Tibial artery (tissue), 4 donors: ENCODE data around the gene XIRP1.

Experiments
- DNase-seq, 2 donors: peaks; one replicate each; pipeline ENCODE4 v3.0.0-alpha.2; 2019
- H3K27ac ChIP-seq, 2 donors: fragments of 200-600 bp; sonication (generic) in 1 of 2; 1 replicate in 1 of 2; 2 replicates in 1 of 2; pipeline ENCODE4 v1.5.1; 2018 to 2019; ENCODE audit warnings: mild to moderate bottlenecking in 1 of 2
- H3K27me3 ChIP-seq, 2 donors: fragments of 200-600 bp; sonication (generic) in 1 of 2; one replicate each; pipeline versions ENCODE4 v1.5.1 to v1.6.0; 2016 to 2019
- H3K36me3 ChIP-seq, 3 donors: fragments of 200-600 bp; sonication (generic) in 2 of 3; one replicate each; pipeline ENCODE4 v1.5.1; 2016 to 2019; ENCODE audit warnings: mild to moderate bottlenecking in 2 of 3
- H3K4me1 ChIP-seq, 4 donors: fragments of 200-600 bp; sonication (generic) in 2 of 4; 1 replicate in 3 of 4; 2 replicates in 1 of 4; pipeline ENCODE4 v1.5.1; 2016 to 2019
- H3K4me3 ChIP-seq, 2 donors: fragments of 200-600 bp; sonication (generic) in 1 of 2; 1 replicate in 1 of 2; 2 replicates in 1 of 2; pipeline ENCODE4 v1.5.1; 2018 to 2019; ENCODE audit warnings: mild to moderate bottlenecking in 2 of 2
- H3K9me3 ChIP-seq, 3 donors: fragments of 200-600 bp; sonication (generic) in 1 of 3; one replicate each; pipeline ENCODE4 v1.5.1; 2016 to 2019
- CTCF ChIP-seq, 2 experiments: fragments of 200-600 bp in 1 of 2; fragments of 450-650 bp in 1 of 2; IDR thresholded peaks; one replicate each; pipeline ENCODE4 v1.5.1; 2017 to 2019; ENCODE audit warnings: antibody characterized with exemption in 2 of 2, mild to moderate bottlenecking in 1 of 2, moderate library complexity in 1 of 2
- intact Hi-C: fragments of 100-400 bp; cut with DNase I; formaldehyde crosslinking; loops from one replicate; pipeline ENCODE4 v1.15.0; 2023; ENCODE audit warnings: low total_unique reads

Gene XIRP1

GRCh38 chr3:39189150-39189958, 3.0 kb downstream of the XIRP1 start:
- intact Hi-C loops = loop anchor here (5.0 kb wide), 1 partner anchor 82 kb away; the partner anchor contains the start of genes GORASP1 and TTC21A
- H3K36me3 ChIP-seq = no peaks in the 10 kb centered on the region
- no peaks in the 10 kb centered on the region for H3K27me3 ChIP-seq
- no peak overlapping the region for H3K27ac ChIP-seq
- DNase-seq = no peak
- H3K4me3 ChIP-seq = no peak overlapping the region
- no peak for TF ChIP-seq CTCF (IDR thresholded peaks at IDR 0.05)
- no peaks in the 10 kb centered on the region for H3K9me3 ChIP-seq
- H3K4me1 ChIP-seq = peaks cover 0 to 14% (median 0%) of the 10 kb centered on the region in 4 donors

GRCh38 chr3:39188271-39189149, 3.9 kb downstream of the XIRP1 start:
- DNase-seq = no peak
- Histone ChIP-seq H3K27me3 (no peaks in the 10 kb centered on the region), H3K36me3 (no peaks in the 10 kb centered on the region), H3K27ac (no peak overlapping the region), H3K4me1 (peaks cover 0 to 14% (median 0%) of the 10 kb centered on the region in 4 donors), H3K4me3 (no peak overlapping the region), H3K9me3 (no peaks in the 10 kb centered on the region)
- intact Hi-C loops = loop anchor here (5.0 kb wide), 1 partner anchor 81 kb away; the partner anchor contains the start of genes GORASP1 and TTC21A
- TF ChIP-seq CTCF (IDR thresholded peaks at IDR 0.05) = no peak

GRCh38 chr3:39187372-39188155, 4.8 kb downstream of the XIRP1 start:
- Histone ChIP-seq H3K4me1 (peaks cover 0 to 21% (median 0%) of the 10 kb centered on the region in 4 donors), H3K27ac (no peak overlapping the region), H3K36me3 (no peaks in the 10 kb centered on the region), H3K4me3 (no peak overlapping the region), H3K27me3 (no peaks in the 10 kb centered on the region), H3K9me3 (no peaks in the 10 kb centered on the region)
- no peak for DNase-seq
- no peak for TF ChIP-seq CTCF (IDR thresholded peaks at IDR 0.05)
- intact Hi-C loops = loop anchor here (5.0 kb wide), 1 partner anchor 80 kb away; the partner anchor contains the start of genes GORASP1 and TTC21A

GRCh38 chr3:39186692-39187151, 5.7 kb downstream of the XIRP1 start:
- DNase-seq = no peak
- intact Hi-C loops = loop anchor here (5.0 kb wide), 1 partner anchor 79 kb away; the partner anchor contains the start of genes GORASP1 and TTC21A
- Histone ChIP-seq H3K27me3 (no peaks in the 10 kb centered on the region), H3K4me3 (no peak overlapping the region), H3K36me3 (no peaks in the 10 kb centered on the region), H3K27ac (no peak overlapping the region), H3K4me1 (peaks cover 0 to 30% (median 0%) of the 10 kb centered on the region in 4 donors), H3K9me3 (no peaks in the 10 kb centered on the region)
- TF ChIP-seq CTCF (IDR thresholded peaks at IDR 0.05) = no peak
